HG02763 (cell line): ENCODE results near the gene NUDT21.
A peak's percentile ranks its signal among the peaks of the same experiment; 100 is the strongest.
"Not testable (repeated sequence)": the region's sequence is repeated elsewhere in the genome, so short reads cannot be mapped to it uniquely, and the experiment has no call there.

Source experiments
- ATAC-seq: cut with Tn5 transposase; IDR thresholded peaks from one replicate; pipeline ENCODE4 v1.9.1; 2021; ENCODE audit warnings: mild to moderate bottlenecking, moderate library complexity; ENCODE audit not compliant: unreplicated experiment

NUDT21 gene

DNA sequence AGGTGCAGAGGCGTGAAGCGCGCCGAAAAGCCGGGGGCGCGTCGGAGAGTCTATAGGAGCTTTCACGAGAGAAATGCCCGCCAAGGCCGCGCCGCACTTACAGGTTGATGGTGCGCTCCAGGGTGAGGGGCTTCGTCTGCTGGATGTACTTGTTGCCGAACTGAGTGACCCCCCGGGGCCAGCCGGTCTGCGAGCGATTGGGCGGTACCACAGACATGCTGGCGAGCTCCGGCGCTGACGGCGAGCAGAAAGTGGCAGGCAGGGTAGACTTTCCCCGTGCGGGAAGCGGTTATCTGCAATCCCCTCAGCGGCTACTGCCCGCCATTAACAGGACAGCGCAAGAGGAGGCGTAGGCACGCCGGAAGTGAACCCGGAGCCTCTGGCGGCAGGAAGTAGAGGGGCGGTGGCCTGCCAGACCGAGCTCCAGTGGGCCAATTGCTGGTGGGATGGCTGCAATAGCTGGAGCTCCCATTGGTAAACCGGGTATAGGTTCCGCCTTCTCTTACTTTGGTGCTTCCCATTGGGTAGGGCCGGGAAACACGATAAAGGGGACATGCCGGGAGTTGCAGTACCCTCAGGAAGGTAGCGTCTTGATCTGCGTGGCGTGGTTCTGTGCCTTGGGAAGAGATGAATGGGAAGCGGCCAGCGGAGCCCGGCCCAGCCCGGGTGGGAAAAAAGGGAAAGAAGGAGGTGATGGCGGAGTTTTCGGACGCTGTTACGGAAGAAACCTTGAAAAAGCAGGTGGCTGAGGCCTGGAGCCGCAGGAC lies at the start of gene NUDT21, which contains the start of gene OGFOD1:
Gene NUDT21 (minus strand): TSS at position 347 of the 767 bp plus-strand sequence. CDS start 130 bp downstream, at position 217.
Gene OGFOD1 (plus strand): TSS at position 569 of the 767 bp plus-strand sequence. CDS start 59 bp downstream, at position 628.
- peak; percentile 98 for ATAC-seq

DNA sequence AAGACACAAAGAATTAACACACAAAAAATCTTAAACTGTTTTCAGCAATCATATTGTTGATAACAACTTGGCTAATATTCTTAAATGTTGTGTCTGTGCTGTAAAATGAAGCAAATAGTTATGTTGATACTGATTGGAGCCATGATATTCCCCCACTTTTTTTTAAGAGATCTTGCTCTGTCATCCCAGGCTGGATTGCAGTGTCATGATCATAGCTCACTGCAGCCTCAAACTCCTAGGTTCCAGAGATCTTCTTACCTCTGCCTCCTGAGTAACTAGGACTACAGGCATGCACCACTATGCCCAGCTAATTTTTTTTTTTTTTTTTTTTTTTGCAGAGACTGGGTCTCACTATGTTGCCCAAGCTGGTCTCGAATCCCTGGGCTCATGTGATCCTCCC lies 42.7 kb upstream of the NUDT21 start:
- no peak for ATAC-seq

DNA sequence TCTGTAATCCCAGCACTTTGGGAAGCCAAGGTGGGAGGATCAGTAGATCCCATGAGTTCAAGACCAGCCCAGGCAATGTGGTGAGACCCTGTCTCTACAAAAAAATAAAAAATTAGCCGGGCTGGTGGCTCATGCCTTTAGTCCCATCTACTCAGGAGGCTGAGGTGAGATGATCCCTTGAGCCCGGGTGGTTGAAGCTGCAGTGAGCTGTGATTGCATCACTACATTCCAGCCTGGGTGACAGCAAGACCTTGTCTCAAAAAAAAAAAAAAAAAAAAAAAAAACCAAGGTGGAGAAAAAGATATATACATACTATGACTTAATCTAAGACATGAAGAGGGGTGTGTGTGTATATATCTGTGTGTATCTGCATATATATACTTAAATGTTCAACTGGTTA lies 42.0 kb upstream of the NUDT21 start:
- ATAC-seq = no peak

DNA sequence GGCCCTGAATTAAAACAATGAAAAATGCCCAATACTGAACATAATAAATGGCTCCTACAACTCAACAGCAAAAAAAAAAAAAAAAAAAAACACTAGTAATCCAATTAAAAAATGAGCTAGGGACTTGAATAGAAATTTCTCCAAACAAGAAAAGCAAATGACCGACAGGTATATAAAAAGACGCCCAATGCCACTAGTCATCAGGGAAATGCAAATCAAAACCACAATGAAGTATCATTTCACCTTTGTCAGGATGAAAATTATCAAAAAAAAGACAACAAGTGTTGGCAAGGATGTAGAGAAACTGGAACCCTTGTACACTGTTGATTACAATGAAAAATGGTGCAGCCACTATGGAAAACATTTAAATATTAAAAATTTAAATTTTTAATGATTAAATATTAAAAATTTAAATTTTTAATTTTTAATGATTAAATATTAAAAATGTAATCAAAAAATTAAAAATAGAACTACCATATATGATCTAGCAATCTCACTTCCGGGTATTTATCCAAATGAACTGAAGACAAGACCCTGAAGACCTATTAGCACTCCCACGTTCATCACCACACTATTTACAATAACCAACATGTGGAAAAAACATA lies 40.6 kb upstream of the NUDT21 start:
- ATAC-seq = no peak

DNA sequence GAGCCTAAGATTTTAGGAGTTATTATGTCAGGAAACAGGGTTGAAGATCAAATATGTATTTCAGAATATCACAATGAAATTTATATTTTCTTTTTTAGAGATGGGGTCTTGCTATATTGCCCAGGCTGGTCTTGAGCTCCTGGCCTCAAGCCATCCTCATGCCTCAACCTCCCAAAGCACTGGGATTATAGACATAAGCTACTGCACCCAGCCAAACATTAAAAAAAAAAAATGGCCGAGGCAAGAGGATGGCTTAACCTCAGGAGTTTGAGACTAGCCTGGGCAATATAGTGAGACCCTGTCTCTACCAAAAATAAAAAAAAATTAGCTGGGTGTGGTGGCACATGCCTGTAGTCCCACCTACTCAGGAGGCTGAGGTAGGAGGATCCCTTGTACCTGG lies 37.7 kb upstream of the NUDT21 start:
- ATAC-seq = not testable (repeated sequence)

DNA sequence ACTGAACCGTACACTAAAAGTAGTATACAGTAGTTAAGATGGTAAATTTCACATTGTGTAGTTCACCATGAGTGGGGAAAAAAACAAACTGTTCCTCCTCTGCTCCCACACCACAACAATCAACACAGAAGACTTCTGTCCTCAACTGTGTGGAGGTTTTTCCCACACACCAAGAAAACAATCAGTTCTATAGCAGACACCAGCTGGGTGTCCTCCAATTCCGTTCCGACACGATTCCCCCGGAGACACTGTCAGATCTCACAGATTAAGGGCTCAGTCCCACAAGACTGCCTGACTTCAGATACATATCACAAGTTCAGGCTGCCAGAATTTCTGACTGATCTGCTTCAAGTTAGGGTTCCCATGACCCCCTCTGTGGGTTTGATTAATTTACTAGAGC lies 36.9 kb upstream of the NUDT21 start:
- ATAC-seq = no peak

DNA sequence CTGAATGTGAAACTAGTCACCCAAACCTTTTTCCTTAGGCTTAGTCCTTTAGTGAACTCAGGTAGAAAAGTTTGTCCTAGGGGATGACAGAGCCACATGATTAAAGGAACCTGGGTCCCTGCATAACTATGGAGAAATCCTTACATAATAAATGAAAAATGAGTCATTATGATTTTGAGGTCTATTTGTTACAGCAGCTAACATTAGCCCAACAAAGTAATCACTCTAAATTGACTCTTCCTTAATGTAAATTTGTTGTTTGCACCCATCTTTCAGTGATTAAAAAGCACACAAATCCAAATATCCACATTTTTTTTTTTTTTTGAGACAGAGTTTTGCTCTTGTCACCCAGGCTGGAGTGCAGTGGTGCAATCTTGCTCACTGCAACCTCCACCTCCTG lies 32.3 kb upstream of the NUDT21 start:
- ATAC-seq = no peak

DNA sequence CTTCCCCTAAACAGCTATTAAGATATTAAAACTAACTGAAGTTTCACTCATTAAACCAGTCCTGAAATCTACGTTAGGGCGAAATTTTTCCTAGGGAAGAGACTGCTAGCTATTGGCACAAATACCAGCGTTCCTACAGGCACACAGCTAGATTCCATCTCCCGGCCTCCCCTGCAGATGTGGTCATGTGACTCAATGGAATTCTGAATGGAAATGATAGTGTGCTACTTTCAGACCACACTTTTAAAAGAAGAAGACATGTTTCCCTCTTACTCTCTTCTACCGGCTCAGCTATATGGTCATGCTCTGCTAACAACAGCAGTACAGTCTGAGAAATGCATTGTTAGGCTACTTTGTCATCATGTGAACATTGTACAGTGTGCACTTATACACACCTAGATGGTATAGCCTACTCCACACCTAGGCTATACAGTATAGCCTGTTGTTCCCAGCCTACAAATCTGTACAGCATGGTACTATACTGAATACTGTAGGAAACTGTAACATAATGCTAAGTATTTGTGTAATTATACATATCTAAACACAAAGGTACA lies 31.6 kb upstream of the NUDT21 start:
- no peak for ATAC-seq

DNA sequence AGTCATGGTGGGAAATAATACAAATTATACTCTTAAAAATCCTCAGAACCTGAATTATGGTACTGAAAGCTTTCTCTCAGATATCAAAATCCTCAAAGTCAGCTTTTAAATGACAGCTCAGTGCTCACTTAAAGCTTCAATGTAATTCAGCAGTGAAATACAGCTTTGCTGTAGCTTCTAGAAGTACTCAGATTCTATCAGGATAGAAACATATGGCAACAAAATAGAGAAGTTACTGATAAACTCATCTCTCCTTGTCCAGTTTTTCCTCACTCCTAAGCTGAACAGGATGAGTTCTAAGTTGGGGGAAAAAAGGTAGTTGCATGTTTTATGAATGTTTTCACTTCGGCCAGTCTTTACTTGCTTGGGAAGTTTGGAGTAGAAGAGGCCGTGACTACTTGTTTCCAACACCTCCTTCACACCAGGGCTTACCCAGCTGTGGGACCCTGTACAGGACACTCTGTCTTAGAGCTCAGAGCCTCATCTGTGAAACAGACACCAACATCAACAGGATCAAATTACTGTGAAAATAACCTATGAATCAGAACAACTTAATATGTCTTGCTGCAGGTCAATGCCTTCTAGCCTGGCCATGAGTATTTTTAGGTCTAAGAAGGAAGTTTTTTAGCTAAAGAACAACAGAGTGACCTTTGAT lies 30.5 kb upstream of the NUDT21 start:
- no peak for ATAC-seq

DNA sequence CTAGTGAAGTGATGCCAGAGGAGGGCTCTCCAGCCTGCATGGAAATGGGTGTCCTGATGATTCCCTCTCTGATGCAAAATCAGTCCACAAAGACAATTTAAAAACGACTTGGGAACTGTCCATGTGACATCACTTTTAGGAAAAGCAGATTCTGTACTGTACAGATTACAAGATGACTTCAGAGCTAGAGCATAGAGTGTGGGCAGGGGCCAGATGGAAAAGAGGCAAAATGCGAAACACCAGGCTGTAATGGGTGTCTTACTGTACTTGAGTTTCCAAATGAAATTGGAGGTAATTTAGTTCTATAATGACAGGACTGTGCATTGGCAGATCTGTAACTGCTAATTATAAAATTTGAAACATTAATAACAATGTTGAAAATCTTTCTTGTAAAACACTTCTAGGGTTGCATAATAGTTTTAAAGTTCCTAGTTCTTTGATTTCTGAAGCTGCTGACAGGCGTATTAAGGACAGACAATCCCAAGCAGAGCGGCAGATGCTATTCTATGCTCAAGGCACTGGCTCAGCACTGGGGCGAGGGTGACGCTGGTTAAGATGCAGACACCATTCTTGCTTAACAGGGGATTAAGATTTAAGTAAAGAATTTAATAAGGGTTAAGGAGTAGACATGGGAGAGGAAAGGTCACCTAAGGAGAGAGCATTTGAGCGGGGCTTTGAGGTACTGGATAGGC lies 29.8 kb upstream of the NUDT21 start:
- ATAC-seq = no peak

DNA sequence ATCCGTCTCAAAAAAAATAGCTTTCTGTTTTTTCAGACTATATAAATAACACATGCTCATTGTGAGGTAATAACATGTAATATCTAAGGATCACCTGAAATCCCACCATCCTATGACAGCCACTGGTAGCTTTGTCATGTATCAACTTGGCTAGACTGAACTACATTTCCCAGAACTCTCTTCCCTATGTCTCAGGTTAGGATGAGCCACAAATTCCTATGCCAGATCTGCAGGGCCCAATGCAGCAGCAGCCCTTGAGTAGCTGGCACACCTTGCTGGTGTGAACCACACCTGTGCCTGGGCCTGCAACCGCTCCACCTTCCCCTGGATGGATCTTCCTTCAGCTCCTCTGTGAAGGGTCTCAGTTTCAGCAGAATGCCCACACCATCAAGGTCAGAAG lies 28.3 kb upstream of the NUDT21 start:
- no peak for ATAC-seq

DNA sequence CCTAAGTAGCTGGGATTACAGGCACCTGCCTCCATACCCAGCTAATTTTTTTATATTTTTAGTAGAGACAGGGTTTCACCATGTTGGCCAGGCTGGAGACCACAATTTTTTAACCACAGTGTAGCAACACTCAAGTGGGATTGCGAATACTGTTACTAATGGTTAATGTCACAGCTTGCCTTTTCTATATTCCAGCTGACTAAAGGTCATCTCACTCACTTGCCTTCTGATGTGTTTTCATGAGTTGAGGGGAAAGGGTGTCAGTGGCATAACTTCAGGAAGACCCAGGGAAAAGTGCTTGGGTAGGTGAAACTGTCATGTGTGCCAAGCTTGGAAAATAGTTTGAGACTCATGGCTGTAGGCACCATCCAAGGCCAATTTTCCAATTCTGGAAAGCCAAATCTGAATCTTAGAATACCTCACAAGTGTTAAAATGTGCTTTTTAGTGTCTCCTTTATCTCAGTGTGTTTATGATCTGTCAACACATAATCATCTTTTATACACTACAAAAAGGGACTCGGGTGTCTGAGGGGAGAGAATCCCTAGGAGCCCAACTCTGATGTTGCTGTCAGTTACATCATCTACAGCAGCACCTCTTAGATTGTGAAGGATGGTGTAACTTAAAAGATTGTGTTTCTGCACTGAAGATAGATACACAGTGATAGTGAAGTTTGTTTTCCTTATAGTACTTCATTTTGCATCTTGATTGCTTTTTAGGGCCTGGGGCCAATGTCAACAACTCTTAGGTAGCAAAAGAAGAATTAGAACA lies 27.3 kb upstream of the NUDT21 start:
- ATAC-seq = no peak

DNA sequence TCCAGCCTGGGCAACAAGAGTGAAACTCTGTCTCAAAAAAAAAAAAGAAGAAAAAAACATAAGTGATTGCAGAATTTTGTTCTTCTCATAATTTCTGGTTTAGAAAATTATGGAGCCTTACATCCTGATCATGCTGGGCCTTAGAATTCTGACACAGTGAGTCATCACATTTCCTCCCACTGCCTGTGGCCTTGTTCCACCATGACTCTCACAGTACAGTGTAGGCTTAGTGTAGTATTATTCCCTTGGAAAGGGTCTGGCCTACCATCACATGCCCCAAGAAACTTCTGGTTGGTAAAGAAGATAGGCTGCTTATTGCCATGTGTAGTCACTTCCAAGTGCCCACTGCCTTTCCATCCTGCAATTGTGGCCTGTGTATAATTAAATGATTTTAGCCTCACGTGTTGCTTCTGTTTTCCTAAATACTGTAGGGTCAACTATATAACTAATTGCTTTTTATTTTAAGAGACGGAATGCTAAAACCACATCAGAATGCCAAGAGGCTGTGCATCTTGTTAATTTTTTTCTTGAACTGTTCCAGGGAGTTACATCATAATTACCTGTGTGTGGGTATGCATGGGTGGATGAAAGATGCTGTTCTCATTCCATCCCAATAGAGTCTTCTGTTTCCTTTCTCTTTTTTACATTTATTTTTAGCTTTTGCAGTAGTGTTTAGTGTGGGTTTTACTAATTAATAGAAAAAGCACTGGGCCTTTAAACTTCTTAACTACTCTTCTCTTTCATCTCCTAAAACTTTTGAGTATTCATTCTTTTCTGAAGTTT lies 26.2 kb upstream of the NUDT21 start:
- ATAC-seq = no peak

DNA sequence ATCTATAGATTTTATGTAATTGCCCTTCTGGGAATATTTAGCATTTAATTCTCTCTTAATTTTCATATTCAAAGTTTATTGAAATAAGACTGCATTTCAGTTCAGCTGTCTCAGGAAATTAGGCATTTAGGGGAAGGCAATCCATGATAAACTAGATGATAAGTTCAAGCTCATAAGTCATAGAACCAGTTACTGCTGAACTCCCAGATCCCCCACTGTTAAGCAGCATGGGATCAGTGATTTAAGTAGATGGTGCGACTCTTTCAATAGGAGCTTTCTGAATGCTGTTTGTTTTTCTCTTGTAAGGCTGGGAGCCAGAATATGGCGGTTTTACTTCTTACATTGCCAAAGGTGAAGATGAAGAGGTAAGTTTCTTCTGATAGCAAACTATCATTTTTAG lies 24.1 kb upstream of the NUDT21 start:
- no peak for ATAC-seq

DNA sequence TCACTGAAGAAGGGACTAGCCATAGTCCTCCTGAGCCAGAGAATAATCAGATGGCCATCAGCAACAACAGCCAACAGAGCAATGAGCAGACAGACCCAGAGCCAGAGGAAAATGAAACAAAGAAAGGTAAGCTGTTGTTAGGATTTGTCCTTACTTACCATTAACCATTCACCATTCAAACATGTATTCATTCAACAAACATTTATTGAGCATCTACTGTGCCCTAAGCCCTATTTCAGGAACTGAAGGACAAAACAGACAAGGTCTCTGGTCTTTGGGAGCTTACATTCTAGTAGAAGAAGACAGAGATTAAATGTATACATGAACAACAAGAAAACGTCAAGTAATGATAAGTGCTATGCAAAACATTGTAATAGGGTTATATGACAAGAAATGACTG lies 19.5 kb upstream of the NUDT21 start:
- ATAC-seq = no peak

DNA sequence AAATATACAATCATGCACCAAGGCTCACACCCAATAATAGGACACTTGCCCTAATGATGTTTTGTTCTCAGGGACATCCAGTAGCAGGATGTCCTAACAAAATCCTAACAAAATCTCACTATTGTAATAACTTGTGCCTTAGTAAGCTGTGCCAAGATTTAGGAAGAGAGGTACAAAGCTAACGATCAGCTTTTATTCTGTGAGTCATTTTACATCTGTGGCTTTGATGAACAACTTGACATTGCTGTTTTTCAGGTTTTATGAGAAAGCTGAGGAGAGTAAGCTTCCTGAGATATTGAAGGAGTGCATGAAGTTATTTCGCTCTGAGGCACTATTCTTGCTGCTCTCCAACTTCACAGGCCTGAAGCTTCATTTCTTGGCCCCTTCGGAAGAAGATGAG lies 19.1 kb upstream of the NUDT21 start:
- ATAC-seq = no peak

DNA sequence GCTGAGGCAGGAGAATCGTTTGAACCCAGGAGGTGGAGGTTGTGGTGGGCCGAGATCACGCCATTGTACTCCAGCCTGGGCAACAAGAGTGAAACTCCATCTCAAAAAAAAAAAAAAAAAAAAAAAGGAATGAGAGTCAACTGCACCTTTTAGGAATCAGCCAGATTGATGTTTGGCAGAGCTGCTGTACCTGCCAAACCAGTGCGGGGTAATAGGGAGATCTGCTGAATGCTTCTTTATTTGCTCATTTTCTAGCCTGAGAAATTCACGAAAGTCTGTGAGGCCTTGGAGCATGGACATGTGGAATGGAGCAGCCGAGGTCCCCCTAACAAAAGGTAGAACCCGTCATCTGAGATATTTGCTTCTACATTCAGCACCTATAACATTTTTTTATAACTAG lies 18.6 kb upstream of the NUDT21 start:
- ATAC-seq = no peak

DNA sequence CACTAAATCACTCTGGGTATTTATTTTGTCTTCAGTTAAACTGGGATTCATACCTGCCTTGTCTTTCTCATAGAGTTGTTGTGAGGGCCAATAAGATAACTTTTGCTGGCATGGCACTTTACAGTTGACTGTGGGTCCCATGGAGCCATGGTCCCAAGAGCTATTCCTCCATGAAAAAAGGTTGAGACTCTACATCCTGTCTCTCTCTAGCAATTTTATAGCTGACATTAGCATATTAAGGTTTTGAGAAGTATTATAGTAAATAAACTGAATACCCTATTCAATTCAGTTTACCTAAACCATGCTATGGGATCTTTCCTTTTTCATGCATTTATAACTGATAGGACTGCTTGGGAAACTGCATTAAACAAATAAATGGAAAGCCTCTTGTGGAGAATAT lies 17.7 kb upstream of the NUDT21 start:
- ATAC-seq = no peak

DNA sequence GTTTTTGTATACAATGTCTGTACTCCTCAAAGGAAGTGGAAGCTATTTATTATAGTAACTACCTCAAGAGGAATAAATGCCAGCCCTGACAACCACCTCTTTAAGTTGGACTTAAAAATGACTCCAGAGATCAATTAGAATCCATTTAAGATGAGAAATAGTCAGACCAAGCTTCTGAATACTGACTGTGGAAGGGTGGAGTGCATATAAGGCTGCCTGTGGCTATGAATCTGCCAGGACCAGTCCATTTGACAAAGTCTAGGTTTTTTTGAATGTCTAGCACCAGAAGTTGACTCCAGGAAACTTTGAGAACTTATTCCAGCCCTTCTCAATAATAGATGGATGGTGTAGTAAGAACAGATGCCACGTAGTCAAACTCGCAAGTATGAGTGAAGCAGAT lies 15.2 kb upstream of the NUDT21 start:
- no peak for ATAC-seq

DNA sequence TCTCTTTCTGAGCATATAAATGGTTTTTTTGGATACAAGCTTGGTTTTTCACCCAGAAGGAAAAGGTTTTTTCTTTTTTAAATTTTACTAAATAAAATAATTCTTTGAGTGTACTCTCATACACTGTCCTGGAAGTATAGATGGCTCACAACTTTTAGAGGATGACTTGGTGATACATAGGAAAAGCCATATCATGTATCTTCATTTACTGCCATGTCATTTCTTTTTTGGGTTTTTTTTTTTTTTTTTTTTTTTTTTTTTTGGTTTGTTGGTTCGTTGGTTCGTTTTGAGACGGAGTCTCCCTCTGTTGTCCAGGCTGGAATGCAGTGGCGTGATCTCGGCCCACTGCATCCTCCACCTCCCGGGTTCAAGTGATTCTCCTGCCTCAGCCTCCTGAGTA lies 12.0 kb upstream of the NUDT21 start:
- ATAC-seq = no peak
